GM18858 (cell line): ENCODE data around the gene PLPP3.
"Not testable (repeated sequence)": the region's sequence is repeated elsewhere in the genome, so short reads cannot be mapped to it uniquely, and the experiment has no call there.

Source experiments
- ATAC-seq: cut with Tn5 transposase; IDR thresholded peaks from one replicate; pipeline ENCODE4 v1.9.1; 2021; ENCODE audit not compliant: unreplicated experiment

The PLPP3 gene

GRCh38 chr1:56578963-56579875 is at the start of gene PLPP3:
TSS of gene PLPP3 (minus strand) at chr1:56579563. CDS start at chr1:56579016, 547 bp downstream.
- ATAC-seq = no peak

DNA sequence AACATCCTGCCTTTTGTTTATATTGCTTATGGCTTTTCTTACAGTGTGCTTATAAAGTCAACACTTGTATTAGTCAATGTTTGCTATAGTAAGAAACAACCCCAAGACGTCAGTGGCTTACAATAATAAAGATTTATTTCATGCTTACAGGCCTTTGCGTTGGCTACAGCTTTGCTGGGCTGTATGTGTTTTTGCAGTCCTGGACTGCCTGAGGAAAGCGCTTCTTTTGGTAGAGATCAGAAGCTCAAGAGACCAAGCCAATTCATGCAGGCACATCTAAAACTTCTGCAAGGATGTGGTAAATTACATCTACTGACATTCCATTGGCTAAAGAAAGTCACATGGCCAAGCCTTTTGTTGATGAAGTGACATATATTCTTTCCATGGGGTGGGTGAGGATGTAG is 48.3 kb upstream of the PLPP3 start:
- ATAC-seq = no peak

DNA sequence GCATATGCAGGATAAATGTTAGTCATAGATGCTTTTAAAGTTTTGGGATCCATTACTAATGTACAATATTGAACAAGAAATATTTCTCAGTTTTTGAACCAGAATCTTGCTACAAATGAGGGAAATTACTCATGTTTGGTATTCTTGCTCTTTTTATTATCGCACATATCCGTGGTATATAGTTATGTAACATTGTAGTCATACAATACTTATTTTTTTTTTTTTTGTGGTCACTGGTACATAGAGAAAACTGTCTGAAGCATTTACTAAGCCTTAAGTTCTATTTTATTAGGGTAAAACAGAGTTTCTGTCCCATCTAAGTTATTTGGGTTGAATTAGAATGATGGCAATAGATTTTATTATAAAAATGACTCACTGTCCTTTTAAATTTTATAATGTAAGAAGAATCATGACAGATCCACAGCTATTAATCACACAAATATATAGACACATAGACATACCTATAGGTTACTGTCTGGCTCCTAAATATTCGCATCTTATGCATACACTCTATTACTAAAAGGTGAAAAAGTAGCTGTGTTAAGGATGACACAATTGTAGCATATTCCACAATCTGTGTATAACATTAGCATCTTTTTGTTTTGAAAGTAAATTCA is 47.8 kb upstream of the PLPP3 start:
- no peak for ATAC-seq

DNA sequence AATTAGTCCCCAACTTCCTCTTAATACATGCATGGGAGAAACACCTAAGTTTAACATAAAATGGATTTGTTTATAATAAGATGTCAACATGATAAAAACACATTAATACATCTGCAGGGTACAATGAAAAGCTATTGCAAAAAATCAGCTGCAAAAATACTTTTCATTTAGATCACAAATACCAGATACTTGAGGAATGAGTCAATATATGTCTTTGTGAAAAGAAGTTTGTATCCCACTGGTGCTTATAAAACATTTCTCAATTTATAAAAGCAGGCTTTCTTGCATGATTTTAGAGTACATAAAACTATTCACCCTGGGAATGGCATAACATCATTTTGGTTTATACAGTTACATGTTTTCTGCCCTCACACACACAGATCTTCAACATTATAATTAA is 47.2 kb upstream of the PLPP3 start:
- ATAC-seq = no peak

- no peak for ATAC-seq
Observed at GRCh38 chr1:56625819-56626440, 46.6 kb upstream of the PLPP3 start.

DNA sequence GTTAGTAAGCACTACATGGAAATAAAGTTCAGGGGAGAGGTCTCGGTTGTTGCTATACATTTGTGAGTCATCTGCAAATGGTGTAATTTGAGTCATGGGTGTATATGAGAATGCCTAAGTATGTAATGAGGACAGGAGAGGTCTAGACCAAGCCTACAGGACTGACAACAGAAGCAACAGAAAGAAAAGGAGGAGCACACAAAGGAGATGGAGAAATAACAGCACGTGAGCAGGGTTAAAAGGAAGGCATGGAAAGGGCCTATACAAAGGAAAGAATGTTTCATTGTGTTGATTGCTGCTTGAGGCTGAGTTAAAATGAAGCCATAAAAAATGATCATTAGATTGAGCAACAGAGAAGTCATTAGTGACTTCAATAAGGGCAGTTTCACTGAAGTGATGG is 37.8 kb upstream of the PLPP3 start:
- no peak for ATAC-seq

DNA sequence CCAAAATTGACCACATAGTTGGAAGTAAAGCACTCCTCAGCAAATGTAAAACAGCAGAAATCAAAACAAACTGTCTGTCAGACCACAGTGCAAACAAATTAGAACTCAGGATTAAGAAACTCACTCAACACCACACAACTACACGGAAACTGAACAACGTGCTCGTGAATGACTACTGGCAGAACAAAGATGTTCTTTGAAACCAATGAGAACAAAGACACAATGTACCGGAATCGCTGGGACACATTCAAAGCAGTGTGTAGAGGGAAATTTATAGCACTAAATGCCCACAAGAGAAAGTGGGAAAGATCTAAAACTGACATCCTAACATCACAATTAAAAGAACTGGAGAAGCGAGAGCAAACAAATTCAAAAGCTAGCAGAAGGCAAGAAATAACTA is 31.4 kb upstream of the PLPP3 start:
- not testable (repeated sequence) for ATAC-seq

- not testable (repeated sequence) for ATAC-seq
Observed at GRCh38 chr1:56610097-56610496, 30.7 kb upstream of the PLPP3 start.

GRCh38 chr1:56595397-56596191 is 16.2 kb upstream of the PLPP3 start:
- not testable (repeated sequence) for ATAC-seq

- no peak for ATAC-seq
Observed at GRCh38 chr1:56591909-56592308, 12.5 kb upstream of the PLPP3 start.

GRCh38 chr1:56590520-56591011 is 11.2 kb upstream of the PLPP3 start:
- ATAC-seq = no peak

- ATAC-seq = no peak
Observed at GRCh38 chr1:56589369-56589768, 10.0 kb upstream of the PLPP3 start.

GRCh38 chr1:56586502-56586901 is 7.1 kb upstream of the PLPP3 start:
- no peak for ATAC-seq

DNA sequence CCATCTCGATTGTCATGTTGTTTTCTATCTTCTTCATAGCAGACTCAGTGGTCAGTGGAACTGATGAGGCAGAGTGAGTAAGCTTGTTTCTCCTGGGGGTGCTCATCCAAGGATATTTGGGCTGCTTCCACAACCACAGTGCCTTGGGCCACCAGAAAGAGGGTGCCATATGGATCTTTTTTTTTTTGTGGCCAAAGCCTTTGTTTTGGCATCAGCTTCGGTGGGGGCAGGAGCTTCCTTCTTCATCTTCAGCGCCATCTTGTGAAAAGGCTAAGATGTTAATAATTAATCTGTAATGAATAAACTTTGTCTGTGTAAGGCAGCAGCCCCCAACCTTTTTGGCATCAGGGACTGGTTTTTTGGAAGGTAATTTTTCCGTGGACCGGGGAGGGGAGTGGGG is 6.6 kb upstream of the PLPP3 start:
- ATAC-seq = no peak

DNA sequence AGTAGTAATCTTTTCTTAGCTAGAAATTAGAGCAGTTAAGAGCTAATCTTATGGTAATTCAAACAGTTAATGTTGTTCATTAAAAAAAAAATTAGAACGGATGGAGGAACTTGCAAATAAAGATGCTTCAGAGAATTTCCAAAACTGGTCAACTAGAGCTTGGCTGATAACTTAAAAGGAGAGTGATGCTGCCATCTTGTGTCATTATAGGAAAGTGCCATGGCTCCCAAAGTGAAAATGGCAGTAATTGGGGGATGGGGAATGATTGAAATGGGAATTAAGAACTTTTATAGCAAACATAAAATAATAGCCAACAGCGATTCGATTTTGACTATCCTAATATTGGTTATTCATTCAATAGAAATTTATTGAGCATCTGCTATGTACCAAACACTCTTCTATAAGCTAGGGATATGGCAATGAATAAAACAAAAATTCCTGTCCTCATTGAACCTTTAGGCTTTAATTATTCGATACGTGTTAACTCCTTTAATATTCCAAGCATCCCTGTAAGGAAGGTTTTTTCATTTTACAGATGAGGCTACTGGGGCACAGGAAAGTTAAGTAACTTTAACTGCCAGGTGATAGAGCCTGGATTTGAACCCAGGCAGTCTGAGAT is 5.7 kb upstream of the PLPP3 start:
- no peak for ATAC-seq

GRCh38 chr1:56583957-56584468 is 4.7 kb upstream of the PLPP3 start:
- ATAC-seq = no peak

GRCh38 chr1:56580771-56581170 is 1.4 kb upstream of the PLPP3 start:
- no peak for ATAC-seq

DNA sequence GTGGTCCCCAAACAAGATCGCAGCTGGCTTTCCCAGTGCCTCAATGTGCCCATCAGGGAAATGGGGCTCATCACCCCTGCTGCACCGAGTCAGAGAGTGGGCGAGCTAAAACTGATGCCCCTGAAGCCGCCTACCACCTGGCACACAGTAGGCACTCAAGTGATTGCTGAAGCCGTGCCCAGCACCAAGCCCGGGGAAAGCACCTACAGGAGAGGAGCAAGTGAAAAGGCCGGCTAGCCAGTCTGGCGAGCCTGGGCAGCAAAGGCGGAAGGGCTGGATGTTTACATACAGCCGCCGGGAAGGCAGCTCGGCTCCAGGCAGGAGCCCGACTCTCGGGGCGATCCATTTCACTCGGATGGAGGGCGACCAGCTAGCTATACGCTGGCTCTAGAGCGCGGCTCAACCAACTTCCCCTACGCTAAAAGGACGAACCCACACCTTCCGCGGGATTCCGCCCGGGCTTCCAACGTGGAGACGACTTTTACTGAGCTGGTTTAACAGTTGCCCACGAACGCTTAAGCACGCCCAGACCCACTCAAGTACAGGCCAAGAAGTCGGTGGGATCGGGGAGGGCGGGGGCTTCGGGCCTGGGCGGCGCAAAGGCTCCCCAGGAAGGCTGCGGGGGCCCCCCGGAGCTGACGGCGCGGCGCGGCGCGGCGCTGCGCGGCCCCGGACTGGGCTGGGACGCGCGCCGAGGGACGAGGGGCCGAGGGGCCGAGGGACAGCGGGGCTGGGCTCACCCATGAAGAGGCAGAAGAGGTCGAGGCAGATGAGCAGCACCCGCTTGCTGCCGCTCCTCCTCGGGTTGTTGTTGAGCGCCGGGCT is 1.0 kb downstream of the PLPP3 start:
- ATAC-seq = no peak

GRCh38 chr1:56577406-56578137 is 1.8 kb downstream of the PLPP3 start:
- ATAC-seq = no peak
